ENCODE data around the gene PUM2. TPM values are rescaled to one million over a fixed set of nuclear protein-coding genes. Genes with fewer than 3 reads are reported as not detected.

PUM2 gene
- polyA plus RNA-seq, 1 of the 3 experiments (the other 2 are of a cell fraction), result 19.7 TPM

DNA sequence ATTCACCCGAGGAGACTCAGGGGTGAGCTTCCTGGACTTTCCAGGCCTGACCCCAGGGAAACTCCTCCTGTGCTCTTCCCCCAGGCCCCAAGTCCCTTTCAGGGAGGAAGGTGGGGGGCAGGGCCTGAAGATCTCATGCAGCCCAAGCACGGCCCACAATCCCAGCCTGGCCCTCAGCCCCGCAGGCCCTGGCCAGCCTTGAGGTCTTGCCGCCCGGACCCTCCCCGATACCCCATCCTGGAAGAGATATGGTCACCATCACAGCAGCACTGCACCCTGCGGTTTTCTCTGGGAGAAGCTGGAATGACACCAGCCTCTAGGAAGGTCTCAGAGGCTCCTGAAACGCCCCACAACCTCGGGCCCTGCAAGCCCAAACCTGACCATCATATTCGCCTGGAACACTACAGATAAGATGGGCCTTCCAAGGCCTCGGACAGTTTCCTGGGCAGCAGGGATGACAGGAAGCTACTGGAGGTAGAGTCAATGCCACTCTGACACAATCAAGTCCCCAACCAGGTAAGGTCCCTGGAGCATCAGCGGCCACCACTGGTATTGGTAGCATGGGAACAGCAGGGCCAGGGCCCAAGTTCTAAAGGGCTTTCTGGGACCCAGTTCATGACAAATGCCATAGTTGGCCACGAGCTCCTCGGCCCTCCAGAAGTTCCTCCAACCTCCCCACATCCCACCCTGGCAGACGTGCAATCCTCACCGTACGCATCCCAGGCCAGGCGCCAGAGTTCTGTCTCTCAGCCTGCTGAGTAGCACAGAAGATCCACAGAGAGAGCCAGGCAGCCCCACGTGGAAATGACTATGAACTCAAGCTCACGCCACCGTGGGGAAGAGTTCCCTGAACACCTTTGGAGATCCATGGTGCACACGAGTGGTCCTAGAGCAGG lies 134.3 kb downstream of the PUM2 start:
- no peaks in the 10 kb centered on the region for H3K36me3 ChIP-seq (replicated peaks in 1 of 2; ENCODE audit: control insufficient read depth in 1 of 2, insufficient read depth in 2 of 2, low read length in 1 of 2)
- ChIA-PET CTCF (interaction anchor here (1.0 to 1.9 kb wide), 4 partner anchors 8 to 75 kb away, joined by 3 to 7 read pairs (median 4); no protein-coding TSS in a partner anchor), POLR2A (no interaction called here)
- no peak overlapping the region for H2AFZ ChIP-seq (ENCODE audit: low read depth)
- no peak overlapping the region for H3K9ac ChIP-seq
- no peaks in the 10 kb centered on the region for H3K9me2 ChIP-seq
- no peak for DNase-seq
- no peak overlapping the region; a peak in 1 of 4 replicates for H3K27ac ChIP-seq (ENCODE audit: low read depth in 2 of 2, low read length in 1 of 2)
- H3K4me3 ChIP-seq (ENCODE audit: low read depth in 2 of 2, low read length in 1 of 2), result no peak overlapping the region
- H3K4me1 ChIP-seq (ENCODE audit: control insufficient read depth in 1 of 2, insufficient read depth in 2 of 2, low read depth in 1 of 2, low read length in 1 of 2), result peaks cover 8 to 42% of the 10 kb centered on the region in 2 experiments
- H3F3A ChIP-seq (replicated peaks; ENCODE audit: insufficient read depth), result peaks cover 4% of the 10 kb centered on the region
- WGBS (ENCODE audit: low lambda C conversion rate), result 96% methylated on average over 21 of the region's 22 CpGs
- H4K20me1 ChIP-seq (ENCODE audit: insufficient read depth), result no peaks in the 10 kb centered on the region; the same call in 1 of the 2 replicates
- TF ChIP-seq SIN3A (IDR thresholded peaks at IDR 0.05; ENCODE audit: borderline replicate concordance, low read depth, low read length) (no peak), JUND (IDR thresholded peaks at IDR 0.05) (no peak), EP300 (IDR thresholded peaks at IDR 0.05; ENCODE audit: borderline replicate concordance in 1 of 2, low read depth in 1 of 2, low read length in 1 of 2) (no peak), RXRA (IDR thresholded peaks at IDR 0.05; ENCODE audit: borderline replicate concordance, low read depth) (no peak), EZH2phosphoT487 (IDR thresholded peaks at IDR 0.05; ENCODE audit: borderline replicate concordance, low read depth) (no peak), RAD21 (IDR thresholded peaks at IDR 0.05; ENCODE audit: low read length) (no peak), TAF1 (IDR thresholded peaks at IDR 0.05; ENCODE audit: borderline replicate concordance, low read depth, low read length) (no peak), RCOR1 (IDR thresholded peaks at IDR 0.05; ENCODE audit: low read length) (no peak), GATA2 (CRISPR knock-in tag; IDR thresholded peaks at IDR 0.05) (no peak)
- TF ChIP-seq, protein P1, sequence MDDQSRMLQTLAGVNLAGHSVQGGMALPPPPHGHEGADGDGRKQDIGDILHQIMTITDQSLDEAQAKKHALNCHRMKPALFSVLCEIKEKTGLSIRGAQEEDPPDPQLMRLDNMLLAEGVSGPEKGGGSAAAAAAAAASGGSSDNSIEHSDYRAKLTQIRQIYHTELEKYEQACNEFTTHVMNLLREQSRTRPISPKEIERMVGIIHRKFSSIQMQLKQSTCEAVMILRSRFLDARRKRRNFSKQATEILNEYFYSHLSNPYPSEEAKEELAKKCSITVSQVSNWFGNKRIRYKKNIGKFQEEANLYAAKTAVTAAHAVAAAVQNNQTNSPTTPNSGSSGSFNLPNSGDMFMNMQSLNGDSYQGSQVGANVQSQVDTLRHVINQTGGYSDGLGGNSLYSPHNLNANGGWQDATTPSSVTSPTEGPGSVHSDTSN (IDR thresholded peaks at IDR 0.05), result no peak
- TF ChIP-seq, protein P2, sequence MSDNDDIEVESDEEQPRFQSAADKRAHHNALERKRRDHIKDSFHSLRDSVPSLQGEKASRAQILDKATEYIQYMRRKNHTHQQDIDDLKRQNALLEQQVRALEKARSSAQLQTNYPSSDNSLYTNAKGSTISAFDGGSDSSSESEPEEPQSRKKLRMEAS (IDR thresholded peaks at IDR 0.05; ENCODE audit: low read depth), result no peak
- TF ChIP-seq, protein P3, sequence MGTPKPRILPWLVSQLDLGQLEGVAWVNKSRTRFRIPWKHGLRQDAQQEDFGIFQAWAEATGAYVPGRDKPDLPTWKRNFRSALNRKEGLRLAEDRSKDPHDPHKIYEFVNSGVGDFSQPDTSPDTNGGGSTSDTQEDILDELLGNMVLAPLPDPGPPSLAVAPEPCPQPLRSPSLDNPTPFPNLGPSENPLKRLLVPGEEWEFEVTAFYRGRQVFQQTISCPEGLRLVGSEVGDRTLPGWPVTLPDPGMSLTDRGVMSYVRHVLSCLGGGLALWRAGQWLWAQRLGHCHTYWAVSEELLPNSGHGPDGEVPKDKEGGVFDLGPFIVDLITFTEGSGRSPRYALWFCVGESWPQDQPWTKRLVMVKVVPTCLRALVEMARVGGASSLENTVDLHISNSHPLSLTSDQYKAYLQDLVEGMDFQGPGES (IDR thresholded peaks at IDR 0.05; ENCODE audit: low read depth, low read length), result no peak
- TF ChIP-seq, protein P4, sequence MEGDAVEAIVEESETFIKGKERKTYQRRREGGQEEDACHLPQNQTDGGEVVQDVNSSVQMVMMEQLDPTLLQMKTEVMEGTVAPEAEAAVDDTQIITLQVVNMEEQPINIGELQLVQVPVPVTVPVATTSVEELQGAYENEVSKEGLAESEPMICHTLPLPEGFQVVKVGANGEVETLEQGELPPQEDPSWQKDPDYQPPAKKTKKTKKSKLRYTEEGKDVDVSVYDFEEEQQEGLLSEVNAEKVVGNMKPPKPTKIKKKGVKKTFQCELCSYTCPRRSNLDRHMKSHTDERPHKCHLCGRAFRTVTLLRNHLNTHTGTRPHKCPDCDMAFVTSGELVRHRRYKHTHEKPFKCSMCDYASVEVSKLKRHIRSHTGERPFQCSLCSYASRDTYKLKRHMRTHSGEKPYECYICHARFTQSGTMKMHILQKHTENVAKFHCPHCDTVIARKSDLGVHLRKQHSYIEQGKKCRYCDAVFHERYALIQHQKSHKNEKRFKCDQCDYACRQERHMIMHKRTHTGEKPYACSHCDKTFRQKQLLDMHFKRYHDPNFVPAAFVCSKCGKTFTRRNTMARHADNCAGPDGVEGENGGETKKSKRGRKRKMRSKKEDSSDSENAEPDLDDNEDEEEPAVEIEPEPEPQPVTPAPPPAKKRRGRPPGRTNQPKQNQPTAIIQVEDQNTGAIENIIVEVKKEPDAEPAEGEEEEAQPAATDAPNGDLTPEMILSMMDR (IDR thresholded peaks at IDR 0.05), result no peak
- H3K79me2 ChIP-seq (ENCODE audit: insufficient read depth), result peaks cover 53% of the 10 kb centered on the region; the same call in 1 of the 2 replicates
- no peak overlapping the region for H3K4me2 ChIP-seq
- H3K9me3 ChIP-seq, result no peaks in the 10 kb centered on the region
- no peaks in the 10 kb centered on the region for H3K27me3 ChIP-seq (ENCODE audit: insufficient read depth)

All from SK-N-SH (cell line).